Tibial nerve (tissue), 4 donors: ENCODE measurements around the gene AMIGO3. TPM values are rescaled to one million over a fixed set of nuclear protein-coding genes. Genes with fewer than 3 reads are reported as not detected.

Experiments
- DNase-seq, 2 donors: peaks; one replicate each; pipeline ENCODE4 v3.0.0-alpha.2; 2019; ENCODE audit warnings: low spot score in 2 of 2
- H3K27ac ChIP-seq, 4 donors: fragments of 200-600 bp; sonication (generic) in 3 of 4; one replicate each; pipeline ENCODE4 v1.5.1; 2017 to 2019; ENCODE audit warnings: mild to moderate bottlenecking in 1 of 4
- H3K27me3 ChIP-seq, 2 donors: fragments of 200-600 bp; sonication (generic) in 1 of 2; one replicate each; pipeline versions ENCODE4 v1.5.1 to v1.6.0; 2017 to 2019
- H3K36me3 ChIP-seq, 3 donors: fragments of 200-600 bp; sonication (generic); one replicate each; pipeline ENCODE4 v1.5.1; 2018 to 2019
- H3K4me1 ChIP-seq, 4 donors: fragments of 200-600 bp; sonication (generic) in 3 of 4; one replicate each; pipeline ENCODE4 v1.5.1; 2017 to 2019
- H3K4me3 ChIP-seq, 4 donors: fragments of 200-600 bp; sonication (generic) in 3 of 4; one replicate each; pipeline ENCODE4 v1.5.1; 2017 to 2019; ENCODE audit warnings: mild to moderate bottlenecking in 1 of 4, moderate library complexity in 1 of 4
- H3K9me3 ChIP-seq, 4 donors: fragments of 200-600 bp; sonication (generic) in 3 of 4; one replicate each; pipeline ENCODE4 v1.5.1; 2017 to 2019
- EP300 ChIP-seq, 2 donors: sonication (generic); formaldehyde crosslinking; IDR thresholded peaks; one replicate each; pipeline ENCODE4 v1.6.1; 2017; ENCODE audit warnings: antibody characterized with exemption in 2 of 2, mild to moderate bottlenecking in 1 of 2
- POLR2A ChIP-seq, 2 donors: fragments of 450-650 bp; IDR thresholded peaks; one replicate each; pipeline ENCODE4 v1.6.1; 2017; ENCODE audit warnings: antibody characterized with exemption in 2 of 2, mild to moderate bottlenecking in 2 of 2, moderate library complexity in 2 of 2
- WGBS, 2 donors: methylation state at CpG; one replicate each; pipeline ENCODE4 v1.1.5; 2018; 5-methylcytosine and 5-hydroxymethylcytosine counted together
- total RNA-seq, 4 donors: library from RNA; depleted of rRNA; stranded (reverse); fragments of >200 nt; gene quantifications; one replicate each; pipeline ENCODE4 v1.1.0, GENCODE V29; 2016
- TF ChIP-seq, protein P1 (sequence below), 5 experiments: fragments of 200-600 bp in 3 of 5; fragments of 450-650 bp in 2 of 5; sonication (generic) in 3 of 5; IDR thresholded peaks; one replicate each; pipeline ENCODE4 v1.5.1; 2016 to 2019; ENCODE audit warnings: antibody characterized with exemption in 5 of 5, mild to moderate bottlenecking in 3 of 5, moderate library complexity in 2 of 5

AMIGO3 gene
- total RNA-seq, 4 donors from 2014 or later = 2.1 to 4.2 TPM; not detected in 2

DNA sequence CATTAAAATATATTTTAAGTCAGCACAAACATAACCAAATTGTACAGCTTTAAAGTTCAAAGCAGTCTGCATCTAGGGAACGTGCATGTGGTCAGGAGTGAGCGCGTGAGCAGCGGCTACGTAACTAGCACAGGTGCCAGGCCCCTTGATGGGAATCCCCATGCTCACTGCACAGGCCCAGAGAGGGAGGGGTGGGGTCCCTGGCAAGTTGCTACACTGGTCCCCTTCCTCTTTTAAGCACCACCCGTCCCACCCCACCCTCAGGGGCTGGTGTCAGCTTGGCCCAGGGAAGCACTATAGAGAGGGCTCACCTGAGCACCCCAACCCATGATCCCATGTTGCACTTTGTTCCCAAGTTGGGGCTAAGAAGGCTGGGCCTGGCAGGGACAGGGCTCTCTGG lies 5.1 kb upstream of the AMIGO3 start:
- no peak for TF ChIP-seq EP300 (IDR thresholded peaks at IDR 0.05)
- TF ChIP-seq, protein P1, sequence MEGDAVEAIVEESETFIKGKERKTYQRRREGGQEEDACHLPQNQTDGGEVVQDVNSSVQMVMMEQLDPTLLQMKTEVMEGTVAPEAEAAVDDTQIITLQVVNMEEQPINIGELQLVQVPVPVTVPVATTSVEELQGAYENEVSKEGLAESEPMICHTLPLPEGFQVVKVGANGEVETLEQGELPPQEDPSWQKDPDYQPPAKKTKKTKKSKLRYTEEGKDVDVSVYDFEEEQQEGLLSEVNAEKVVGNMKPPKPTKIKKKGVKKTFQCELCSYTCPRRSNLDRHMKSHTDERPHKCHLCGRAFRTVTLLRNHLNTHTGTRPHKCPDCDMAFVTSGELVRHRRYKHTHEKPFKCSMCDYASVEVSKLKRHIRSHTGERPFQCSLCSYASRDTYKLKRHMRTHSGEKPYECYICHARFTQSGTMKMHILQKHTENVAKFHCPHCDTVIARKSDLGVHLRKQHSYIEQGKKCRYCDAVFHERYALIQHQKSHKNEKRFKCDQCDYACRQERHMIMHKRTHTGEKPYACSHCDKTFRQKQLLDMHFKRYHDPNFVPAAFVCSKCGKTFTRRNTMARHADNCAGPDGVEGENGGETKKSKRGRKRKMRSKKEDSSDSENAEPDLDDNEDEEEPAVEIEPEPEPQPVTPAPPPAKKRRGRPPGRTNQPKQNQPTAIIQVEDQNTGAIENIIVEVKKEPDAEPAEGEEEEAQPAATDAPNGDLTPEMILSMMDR (IDR thresholded peaks at IDR 0.05) = no peak
- 28 to 34% methylated on average over 6 of the region's 6 CpGs for WGBS, 2 donors
- no peak for DNase-seq

DNA sequence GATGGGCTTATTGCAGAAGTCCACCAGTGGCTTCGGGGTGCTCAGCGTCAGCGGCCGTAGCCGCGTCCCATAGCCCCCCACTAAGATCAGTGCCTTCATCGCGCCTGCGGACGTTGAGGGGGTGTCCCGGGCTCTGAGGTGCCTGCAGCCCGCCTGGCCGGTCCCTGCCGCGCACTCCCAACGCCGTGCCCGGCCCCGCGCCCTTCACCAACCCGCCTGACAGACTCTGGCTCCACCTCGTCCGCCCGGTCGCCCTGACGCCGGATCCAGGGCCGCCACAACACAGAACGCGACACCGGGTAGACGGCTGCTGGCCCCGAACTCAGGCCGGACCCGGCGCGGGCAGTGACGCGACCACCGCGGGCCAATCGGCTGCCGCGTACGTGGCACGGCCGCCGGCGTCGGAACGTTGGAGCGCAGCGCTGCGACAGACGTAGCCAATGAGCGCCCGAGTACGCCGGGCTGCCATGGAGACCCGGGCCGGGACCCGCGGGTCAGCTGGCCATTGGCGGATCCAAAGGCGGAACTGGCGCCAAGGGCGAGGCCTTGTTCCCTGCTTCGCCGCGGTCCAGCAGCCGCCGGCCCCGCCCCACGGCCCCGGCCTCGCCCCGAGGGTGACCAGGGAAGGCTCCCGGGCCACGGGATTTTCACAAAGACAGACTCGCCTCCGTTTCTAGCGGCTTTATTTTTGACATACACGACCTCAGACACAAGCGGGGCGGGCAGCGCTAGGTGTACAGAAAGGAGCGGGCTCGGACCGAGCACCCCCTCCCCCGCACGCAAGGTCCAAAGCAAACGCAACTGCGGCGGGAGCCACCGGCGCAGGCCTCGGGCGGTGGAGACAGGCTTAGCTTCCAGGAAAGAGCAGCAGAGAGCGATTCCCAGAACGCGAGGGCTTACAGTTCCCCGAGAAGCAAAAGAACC lies 4.4 kb upstream of the AMIGO3 start, which contains the start of gene GMPPB:
Gene GMPPB (minus strand): TSS at position 324 of the 924 bp plus-strand sequence. CDS start 225 bp downstream, at position 99.
- H3K36me3 ChIP-seq = peaks cover 0 to 58% (median 0%) of the 10 kb centered on the region in 3 donors
- 0 to 1% methylated on average over 22 to 31 of the region's 102 CpGs for WGBS, 2 donors
- peaks cover 0 to 47% (median 21%) of the 10 kb centered on the region in 4 donors for H3K4me1 ChIP-seq
- H3K9me3 ChIP-seq = no peaks in the 10 kb centered on the region
- TF ChIP-seq EP300 (IDR thresholded peaks at IDR 0.05) (peak; percentile 67 to 82), POLR2A (IDR thresholded peaks at IDR 0.05) (peak; percentile 9 to 63)
- TF ChIP-seq, protein P1 (IDR thresholded peaks at IDR 0.05) = peak in 1 of 5 experiments; percentile 41
- DNase-seq = peak; percentile 90 to 94
- H3K27me3 ChIP-seq = no peaks in the 10 kb centered on the region
- H3K4me3 ChIP-seq = peak within 1 kb of the TSS; percentile 74 to 98 (median 94)
- peak within 1 kb of the TSS; percentile 77 to 96 (median 92) for H3K27ac ChIP-seq

More for the DNA sequence above, 5.1 kb upstream of the AMIGO3 start:
- Histone ChIP-seq H3K36me3 (peaks cover 0 to 62% (median 0%) of the 10 kb centered on the region in 3 donors), H3K27me3 (no peaks in the 10 kb centered on the region), H3K4me1 (peaks cover 0 to 41% (median 17%) of the 10 kb centered on the region in 4 donors), H3K27ac (peak overlapping the region; percentile 77 to 96 (median 92)), H3K9me3 (no peaks in the 10 kb centered on the region), H3K4me3 (peak overlapping the region; percentile 60 to 98 (median 84))

DNA sequence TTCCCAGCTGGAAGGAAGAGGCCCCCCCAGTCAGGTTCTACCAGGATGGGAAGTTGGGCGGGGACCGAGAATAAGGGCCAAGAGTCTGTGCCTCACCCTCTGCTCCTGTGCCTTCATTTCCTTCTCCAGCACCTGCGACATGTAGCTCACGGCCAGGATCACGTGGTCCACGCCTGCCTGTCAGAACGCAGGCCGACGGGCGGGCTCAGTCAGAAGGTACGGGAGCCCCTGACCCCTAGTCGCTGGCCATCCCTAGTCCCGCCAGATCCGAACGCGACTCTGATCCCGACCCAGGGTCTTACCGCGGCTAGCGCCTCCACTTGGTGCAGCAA lies 3.8 kb upstream of the AMIGO3 start:
- H3K4me3 ChIP-seq = peak overlapping the region; percentile 74 to 98 (median 94)
- no peaks in the 10 kb centered on the region for H3K27me3 ChIP-seq
- no peak for TF ChIP-seq POLR2A (IDR thresholded peaks at IDR 0.05)
- TF ChIP-seq, protein P1 (IDR thresholded peaks at IDR 0.05) = no peak
- no peak for TF ChIP-seq EP300 (IDR thresholded peaks at IDR 0.05)
- H3K36me3 ChIP-seq = peaks cover 0 to 51% (median 0%) of the 10 kb centered on the region in 3 donors
- DNase-seq = peak in 1 of 2 donors; percentile 23
- no peaks in the 10 kb centered on the region for H3K9me3 ChIP-seq
- peaks cover 0 to 54% (median 24%) of the 10 kb centered on the region in 4 donors for H3K4me1 ChIP-seq
- H3K27ac ChIP-seq = peak overlapping the region; percentile 77 to 96 (median 92)
- WGBS, 2 donors = 0 to 4% methylated on average over 9 to 11 of the region's 20 CpGs

DNA sequence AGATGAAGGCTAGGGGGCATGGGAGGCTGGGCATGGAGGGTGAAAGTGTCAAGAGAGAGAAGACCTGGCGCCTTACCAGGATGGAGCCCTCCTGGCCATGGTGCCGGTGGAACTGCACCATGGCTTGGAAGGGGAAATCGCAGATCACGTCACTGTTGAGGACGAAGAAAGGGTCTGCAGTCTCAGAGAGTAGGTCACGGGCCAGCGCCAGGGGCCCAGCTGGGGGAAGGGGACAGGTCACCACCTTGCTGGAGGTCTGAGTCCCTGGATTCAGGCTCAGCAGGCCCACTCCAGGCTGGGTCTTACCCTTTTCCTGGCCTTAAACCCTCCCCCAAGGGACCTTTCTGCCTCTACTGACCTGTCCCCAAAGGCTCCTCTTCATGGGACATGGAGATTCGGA lies 3.4 kb upstream of the AMIGO3 start:
- TF ChIP-seq EP300 (IDR thresholded peaks at IDR 0.05) (no peak), POLR2A (IDR thresholded peaks at IDR 0.05) (no peak)
- TF ChIP-seq, protein P1 (IDR thresholded peaks at IDR 0.05) = no peak
- H3K27me3 ChIP-seq = no peaks in the 10 kb centered on the region
- 45 to 52% methylated on average over 8 of the region's 8 CpGs for WGBS, 2 donors
- H3K9me3 ChIP-seq = no peaks in the 10 kb centered on the region
- H3K27ac ChIP-seq = peak overlapping the region; percentile 77 to 96 (median 92)
- H3K4me3 ChIP-seq = peak overlapping the region; percentile 74 to 98 (median 94)
- peaks cover 0 to 55% (median 24%) of the 10 kb centered on the region in 4 donors for H3K4me1 ChIP-seq
- DNase-seq = peak in 1 of 2 donors; percentile 10
- H3K36me3 ChIP-seq = peaks cover 0 to 49% (median 0%) of the 10 kb centered on the region in 3 donors
